Measurements from ENCODE around the gene CLIC2. TPM values are rescaled to one million over a fixed set of nuclear protein-coding genes. Genes with fewer than 3 reads are reported as not detected.
"Not testable (repeated sequence)": the region's sequence is repeated elsewhere in the genome, so short reads cannot be mapped to it uniquely, and the experiment has no call there.

Gene CLIC2
- polyA plus RNA-seq, 3 donors: 1.3 to 3.4 (median 2.0) TPM

DNA sequence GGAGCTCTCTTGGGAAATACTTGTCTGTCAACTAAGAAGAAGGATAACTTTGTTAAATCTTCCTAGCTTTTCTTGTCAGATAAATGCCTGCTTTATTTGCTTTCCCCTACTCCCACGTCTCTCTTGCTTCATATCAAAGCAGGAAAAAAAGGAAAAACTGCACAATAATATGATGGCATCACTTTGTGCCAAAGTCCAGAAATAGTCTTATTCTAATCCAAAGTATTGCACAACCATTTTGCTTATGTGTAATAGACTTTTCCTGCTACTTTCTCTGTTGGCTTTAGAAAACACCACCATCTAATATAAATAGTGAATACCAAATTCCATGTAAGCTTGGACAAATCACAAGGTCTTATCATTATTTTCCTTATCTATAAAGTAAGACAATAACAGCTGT lies 11.3 kb upstream of the CLIC2 start:
- H3K4me1 ChIP-seq (ENCODE audit: control insufficient read depth in 1 of 2, insufficient read depth in 2 of 2, low read length in 2 of 2); H3K9me3 ChIP-seq (replicated peaks in 1 of 2; ENCODE audit: control insufficient read depth in 1 of 2, insufficient read depth in 1 of 2, low read length in 2 of 2); H3K4me2 ChIP-seq (replicated peaks; ENCODE audit: extremely low read depth, low read length, poor library complexity, severe bottlenecking); H3K4me1 Mint-ChIP-seq; H3K27me3 Mint-ChIP-seq (ENCODE audit: low read depth in 3 of 3); H3K27ac ChIP-seq (ENCODE audit: low read depth in 1 of 2, low read length in 2 of 2); H3K9ac ChIP-seq (ENCODE audit: insufficient read depth, low read length, poor library complexity, severe bottlenecking); H3K4me3 Mint-ChIP-seq; H3K9me3 Mint-ChIP-seq; DNase-seq; H3K27ac Mint-ChIP-seq; H3K27me3 ChIP-seq (ENCODE audit: control insufficient read depth in 2 of 2, insufficient read depth in 2 of 2, low read length in 2 of 2); intact Hi-C loops (cut with micrococcal nuclease); H3K79me2 ChIP-seq (ENCODE audit: insufficient read depth, low read length); H2AFZ ChIP-seq (ENCODE audit: insufficient read depth, low read depth, low read length, poor library complexity, severe bottlenecking); H3K36me3 Mint-ChIP-seq; H4K20me1 ChIP-seq (ENCODE audit: insufficient read depth, low read length); H3K4me3 ChIP-seq (replicated peaks in 1 of 3; ENCODE audit: low read depth in 2 of 3, low read length in 3 of 3); H3K36me3 ChIP-seq (replicated peaks in 1 of 2; ENCODE audit: control insufficient read depth in 1 of 2, insufficient read depth in 2 of 2, low read length in 2 of 2): not testable (repeated sequence)
- WGBS (ENCODE audit: insufficient coverage): no CpG with 5 or more reads among the region's 1 CpG

GRCh38 chrX:155335337-155335712 lies 911 bp upstream of the CLIC2 start:
- H3K27me3 Mint-ChIP-seq (ENCODE audit: low read depth in 3 of 3); H3K4me3 ChIP-seq (replicated peaks in 1 of 3; ENCODE audit: low read depth in 2 of 3, low read length in 3 of 3); H3K27me3 ChIP-seq (ENCODE audit: control insufficient read depth in 2 of 2, insufficient read depth in 2 of 2, low read length in 2 of 2); intact Hi-C loops (cut with micrococcal nuclease); H3K36me3 ChIP-seq (replicated peaks in 1 of 2; ENCODE audit: control insufficient read depth in 1 of 2, insufficient read depth in 2 of 2, low read length in 2 of 2); H4K20me1 ChIP-seq (ENCODE audit: insufficient read depth, low read length); H3K36me3 Mint-ChIP-seq; H3K4me3 Mint-ChIP-seq; H3K9me3 Mint-ChIP-seq; H3K79me2 ChIP-seq (ENCODE audit: insufficient read depth, low read length); H2AFZ ChIP-seq (ENCODE audit: insufficient read depth, low read depth, low read length, poor library complexity, severe bottlenecking); DNase-seq; H3K4me2 ChIP-seq (replicated peaks; ENCODE audit: extremely low read depth, low read length, poor library complexity, severe bottlenecking); H3K9ac ChIP-seq (ENCODE audit: insufficient read depth, low read length, poor library complexity, severe bottlenecking); H3K9me3 ChIP-seq (replicated peaks in 1 of 2; ENCODE audit: control insufficient read depth in 1 of 2, insufficient read depth in 1 of 2, low read length in 2 of 2): not testable (repeated sequence)
- WGBS (ENCODE audit: insufficient coverage): no CpG with 5 or more reads among the region's 1 CpG
- Histone ChIP-seq H3K27ac (ENCODE audit: low read depth in 1 of 2, low read length in 2 of 2) (peak overlapping the region in 1 of 2 donors; percentile 74), H3K4me1 (ENCODE audit: control insufficient read depth in 1 of 2, insufficient read depth in 2 of 2, low read length in 2 of 2) (peaks cover 16 to 18% of the 10 kb centered on the region in 2 donors)
- peaks cover 27% of the 10 kb centered on the region for H3K4me1 Mint-ChIP-seq
- H3K27ac Mint-ChIP-seq: peak overlapping the region in 3 of 7 donors; percentile 62 to 72 (median 64)

DNA sequence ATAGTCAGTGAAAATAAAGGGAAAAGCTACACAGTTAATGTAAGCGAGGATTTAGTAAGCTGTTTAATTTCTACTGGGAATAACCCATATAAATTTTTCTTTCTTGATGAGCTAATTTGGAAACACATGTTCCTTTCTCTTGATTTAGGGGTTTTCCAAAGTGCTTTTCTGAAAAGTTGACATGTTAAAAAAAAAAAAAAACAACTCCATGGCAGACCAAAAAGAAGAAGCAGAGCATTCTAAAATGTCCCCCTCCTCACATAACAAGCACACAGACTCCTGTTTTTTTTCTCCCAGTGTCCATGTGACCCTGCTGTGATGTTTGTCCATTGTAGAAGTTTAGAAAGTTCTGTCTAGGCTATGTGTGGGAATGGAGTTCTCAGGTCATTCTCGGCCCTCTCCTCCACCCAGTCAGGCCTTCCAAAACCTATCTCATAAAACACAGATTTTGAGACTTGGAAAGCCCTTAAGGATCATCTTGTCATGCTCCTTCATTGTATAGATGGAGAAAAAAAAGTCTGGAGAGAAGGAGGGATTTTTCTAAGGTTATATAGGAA lies 792 bp downstream of the CLIC2 start:
- H3K4me1 Mint-ChIP-seq: peaks cover 27% of the 10 kb centered on the region
- TF ChIP-seq, protein P1, sequence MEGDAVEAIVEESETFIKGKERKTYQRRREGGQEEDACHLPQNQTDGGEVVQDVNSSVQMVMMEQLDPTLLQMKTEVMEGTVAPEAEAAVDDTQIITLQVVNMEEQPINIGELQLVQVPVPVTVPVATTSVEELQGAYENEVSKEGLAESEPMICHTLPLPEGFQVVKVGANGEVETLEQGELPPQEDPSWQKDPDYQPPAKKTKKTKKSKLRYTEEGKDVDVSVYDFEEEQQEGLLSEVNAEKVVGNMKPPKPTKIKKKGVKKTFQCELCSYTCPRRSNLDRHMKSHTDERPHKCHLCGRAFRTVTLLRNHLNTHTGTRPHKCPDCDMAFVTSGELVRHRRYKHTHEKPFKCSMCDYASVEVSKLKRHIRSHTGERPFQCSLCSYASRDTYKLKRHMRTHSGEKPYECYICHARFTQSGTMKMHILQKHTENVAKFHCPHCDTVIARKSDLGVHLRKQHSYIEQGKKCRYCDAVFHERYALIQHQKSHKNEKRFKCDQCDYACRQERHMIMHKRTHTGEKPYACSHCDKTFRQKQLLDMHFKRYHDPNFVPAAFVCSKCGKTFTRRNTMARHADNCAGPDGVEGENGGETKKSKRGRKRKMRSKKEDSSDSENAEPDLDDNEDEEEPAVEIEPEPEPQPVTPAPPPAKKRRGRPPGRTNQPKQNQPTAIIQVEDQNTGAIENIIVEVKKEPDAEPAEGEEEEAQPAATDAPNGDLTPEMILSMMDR (IDR thresholded peaks at IDR 0.05): no peak
- peak overlapping the region; percentile 2 to 78 for H3K4me3 Mint-ChIP-seq

More for the DNA sequence above, 792 bp downstream of the CLIC2 start:
- peak overlapping the region; percentile 47 for H3K4me2 ChIP-seq (replicated peaks; ENCODE audit: extremely low read depth, low read length, poor library complexity, severe bottlenecking)
- peaks cover 16 to 18% of the 10 kb centered on the region in 2 donors for H3K4me1 ChIP-seq (ENCODE audit: control insufficient read depth in 1 of 2, insufficient read depth in 2 of 2, low read length in 2 of 2)
- no peaks in the 10 kb centered on the region for H4K20me1 ChIP-seq (ENCODE audit: insufficient read depth, low read length)
- H2AFZ ChIP-seq (ENCODE audit: insufficient read depth, low read depth, low read length, poor library complexity, severe bottlenecking): no peak overlapping the region
- peaks cover 0 to 3% (median 0%) of the 10 kb centered on the region in 7 donors for H3K9me3 Mint-ChIP-seq
- H3K9me3 ChIP-seq (replicated peaks in 1 of 2; ENCODE audit: control insufficient read depth in 1 of 2, insufficient read depth in 1 of 2, low read length in 2 of 2): no peaks in the 10 kb centered on the region
- H3K27ac ChIP-seq (ENCODE audit: low read depth in 1 of 2, low read length in 2 of 2): peak overlapping the region in 1 of 2 donors; percentile 74
- H3K4me3 ChIP-seq (replicated peaks in 1 of 3; ENCODE audit: low read depth in 2 of 3, low read length in 3 of 3): peak overlapping the region; percentile 20 to 48 (median 23)
- no CpG with 5 or more reads among the region's 2 CpGs for WGBS (ENCODE audit: insufficient coverage)
- peak in 1 of 3 donors; percentile 25 for DNase-seq
- intact Hi-C loops (cut with micrococcal nuclease): no loop called here
- H3K79me2 ChIP-seq (ENCODE audit: insufficient read depth, low read length): no peaks in the 10 kb centered on the region
- H3K27me3 Mint-ChIP-seq (ENCODE audit: low read depth in 3 of 3): peaks cover 0 to 1% (median 0%) of the 10 kb centered on the region in 3 donors
- H3K36me3 Mint-ChIP-seq: no peaks in the 10 kb centered on the region
- H3K27me3 ChIP-seq (ENCODE audit: control insufficient read depth in 2 of 2, insufficient read depth in 2 of 2, low read length in 2 of 2): no peaks in the 10 kb centered on the region
- no peak overlapping the region for H3K9ac ChIP-seq (ENCODE audit: insufficient read depth, low read length, poor library complexity, severe bottlenecking)
- no peaks in the 10 kb centered on the region for H3K36me3 ChIP-seq (replicated peaks in 1 of 2; ENCODE audit: control insufficient read depth in 1 of 2, insufficient read depth in 2 of 2, low read length in 2 of 2)
- H3K27ac Mint-ChIP-seq: peak overlapping the region in 5 of 7 donors; percentile 21 to 72 (median 61)

All from CD14-positive monocyte (primary cell).